Measurements from ENCODE around the gene COA8. TPM values are rescaled to one million over a fixed set of nuclear protein-coding genes. Genes with fewer than 3 reads are reported as not detected.
A peak's percentile ranks its signal among the peaks of the same experiment; 100 is the strongest.

COA8 gene
- total and polyA plus RNA-seq, 7 donors = 33.9 to 67.3 (median 38.2) TPM

DNA sequence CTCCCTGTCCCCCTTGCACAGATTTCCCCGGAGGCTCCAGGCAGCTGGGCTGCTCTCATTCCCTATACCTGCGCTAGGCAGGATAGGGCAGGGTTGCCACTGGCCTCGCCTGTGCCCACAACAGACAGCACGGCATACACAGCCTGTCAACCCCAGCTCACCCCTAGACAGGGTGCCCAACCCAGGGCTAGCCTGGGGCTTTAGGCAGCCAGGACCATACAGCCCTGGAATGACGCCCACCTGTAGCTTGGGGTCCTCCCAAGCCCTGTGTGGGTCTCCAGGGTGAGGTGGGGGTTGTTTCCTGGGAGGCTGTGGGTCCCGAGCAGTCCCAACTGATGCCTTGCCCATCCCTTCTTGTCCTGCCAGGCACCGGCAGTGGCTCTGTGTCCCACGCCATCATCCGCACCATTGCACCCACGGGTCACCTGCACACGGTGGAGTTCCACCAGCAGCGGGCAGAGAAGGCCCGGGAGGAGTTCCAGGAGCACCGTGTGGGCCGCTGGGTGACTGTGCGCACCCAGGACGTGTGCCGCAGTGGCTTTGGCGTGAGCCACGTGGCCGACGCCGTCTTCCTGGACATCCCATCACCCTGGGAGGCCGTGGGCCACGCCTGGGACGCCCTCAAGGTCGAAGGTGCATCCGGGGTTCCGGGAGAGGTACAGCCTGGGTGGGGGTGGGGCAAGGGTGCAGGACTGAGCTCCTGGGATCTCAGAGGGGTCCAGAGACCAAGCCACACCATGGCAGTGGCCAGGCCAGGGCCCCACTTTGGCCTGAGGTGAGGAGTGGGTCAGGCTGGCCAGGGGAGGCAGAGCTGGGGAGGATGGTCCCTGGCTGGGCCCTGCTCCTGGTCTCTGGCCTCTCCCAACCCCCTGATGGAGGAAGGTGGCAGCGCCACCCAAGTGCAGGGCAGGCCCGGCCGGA, 30.3 kb upstream of the COA8 start:
- H3K9me3 ChIP-seq = no peaks in the 10 kb centered on the region
- peak; percentile 69 for DNase-seq
- 72 to 88% methylated on average over 32 of the region's 32 CpGs for WGBS, 2 donors
- H3K27ac ChIP-seq = peak overlapping the region; percentile 92 to 98 (median 94)
- TF ChIP-seq POLR2AphosphoS5 (IDR thresholded peaks at IDR 0.05) = peak in 1 of 4 donors; percentile 17
- no peak for TF ChIP-seq EP300 (IDR thresholded peaks at IDR 0.05)
- no peak for TF ChIP-seq POLR2A (IDR thresholded peaks at IDR 0.05)
- TF ChIP-seq, protein P1, sequence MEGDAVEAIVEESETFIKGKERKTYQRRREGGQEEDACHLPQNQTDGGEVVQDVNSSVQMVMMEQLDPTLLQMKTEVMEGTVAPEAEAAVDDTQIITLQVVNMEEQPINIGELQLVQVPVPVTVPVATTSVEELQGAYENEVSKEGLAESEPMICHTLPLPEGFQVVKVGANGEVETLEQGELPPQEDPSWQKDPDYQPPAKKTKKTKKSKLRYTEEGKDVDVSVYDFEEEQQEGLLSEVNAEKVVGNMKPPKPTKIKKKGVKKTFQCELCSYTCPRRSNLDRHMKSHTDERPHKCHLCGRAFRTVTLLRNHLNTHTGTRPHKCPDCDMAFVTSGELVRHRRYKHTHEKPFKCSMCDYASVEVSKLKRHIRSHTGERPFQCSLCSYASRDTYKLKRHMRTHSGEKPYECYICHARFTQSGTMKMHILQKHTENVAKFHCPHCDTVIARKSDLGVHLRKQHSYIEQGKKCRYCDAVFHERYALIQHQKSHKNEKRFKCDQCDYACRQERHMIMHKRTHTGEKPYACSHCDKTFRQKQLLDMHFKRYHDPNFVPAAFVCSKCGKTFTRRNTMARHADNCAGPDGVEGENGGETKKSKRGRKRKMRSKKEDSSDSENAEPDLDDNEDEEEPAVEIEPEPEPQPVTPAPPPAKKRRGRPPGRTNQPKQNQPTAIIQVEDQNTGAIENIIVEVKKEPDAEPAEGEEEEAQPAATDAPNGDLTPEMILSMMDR (IDR thresholded peaks at IDR 0.05) = no peak
- intact Hi-C loops (cut with DNase I) = no loop called here
- H3K4me3 ChIP-seq = peak overlapping the region in 3 of 4 donors; percentile 25 to 46 (median 45)
- peaks cover 0 to 15% (median 3%) of the 10 kb centered on the region in 4 donors for H3K36me3 ChIP-seq
- H3K27me3 ChIP-seq = no peaks in the 10 kb centered on the region
- peaks cover 0 to 93% (median 88%) of the 10 kb centered on the region in 4 donors for H3K4me1 ChIP-seq

DNA sequence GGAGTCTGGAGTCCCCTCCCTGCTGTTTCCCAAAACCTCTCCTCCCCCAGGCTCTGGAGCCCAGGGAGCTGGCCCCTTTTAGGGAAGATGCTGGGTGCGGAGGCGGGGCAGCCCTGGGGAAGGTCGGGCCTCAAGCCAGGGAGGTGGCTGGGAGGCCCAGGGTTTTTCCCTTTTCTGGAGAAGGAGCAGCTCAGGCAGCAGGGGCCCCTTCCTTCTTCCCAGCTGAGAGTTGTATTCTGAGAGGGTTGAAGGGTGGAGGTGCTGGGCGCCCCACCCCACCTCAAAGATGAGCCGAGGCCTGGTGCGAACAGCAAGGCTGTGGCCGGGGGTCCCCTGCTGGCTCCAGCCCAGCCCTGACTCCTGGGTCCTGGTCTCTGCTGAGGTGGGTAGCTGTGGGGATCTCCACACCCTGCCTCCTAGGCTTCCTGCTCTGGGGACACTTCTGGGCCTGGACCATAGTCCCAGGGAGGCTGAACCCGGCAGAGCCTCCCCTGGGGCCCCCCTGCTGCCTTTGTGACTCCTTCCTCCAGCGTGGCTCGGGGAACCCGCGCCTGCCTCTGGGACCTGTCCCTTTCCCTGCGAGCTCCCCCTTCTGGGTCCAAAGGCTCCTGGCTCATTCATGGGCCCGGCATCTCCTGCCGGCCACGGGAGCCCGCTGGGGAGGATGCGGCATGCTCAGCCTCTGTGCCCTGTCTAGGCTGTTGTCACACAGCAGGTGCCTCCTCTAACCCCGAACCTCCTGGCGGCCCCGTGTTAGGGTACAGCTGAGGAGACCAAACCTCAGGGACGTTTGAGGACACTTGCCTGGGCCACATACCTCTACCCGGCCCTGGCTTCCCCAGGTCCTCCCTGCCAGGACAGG, 29.4 kb upstream of the COA8 start:
- Histone ChIP-seq H3K27ac (peak overlapping the region; percentile 92 to 98 (median 94)), H3K4me3 (peak overlapping the region; percentile 20 to 46 (median 35)), H3K27me3 (no peaks in the 10 kb centered on the region), H3K4me1 (peaks cover 0 to 94% (median 87%) of the 10 kb centered on the region in 4 donors), H3K36me3 (peaks cover 0 to 15% (median 3%) of the 10 kb centered on the region in 4 donors), H3K9me3 (no peaks in the 10 kb centered on the region)
- peak; percentile 92 for DNase-seq
- intact Hi-C loops (cut with DNase I) = no loop called here
- 83 to 85% methylated on average over 23 of the region's 23 CpGs for WGBS, 2 donors
- TF ChIP-seq, protein P1 (IDR thresholded peaks at IDR 0.05) = peak in 1 of 4 experiments; percentile 13
- TF ChIP-seq POLR2A (IDR thresholded peaks at IDR 0.05) (peak in 1 of 2 donors; percentile 15), EP300 (IDR thresholded peaks at IDR 0.05) (peak in 1 of 4 donors; percentile 6), POLR2AphosphoS5 (IDR thresholded peaks at IDR 0.05) (peak; percentile 47 to 66 (median 56))

DNA sequence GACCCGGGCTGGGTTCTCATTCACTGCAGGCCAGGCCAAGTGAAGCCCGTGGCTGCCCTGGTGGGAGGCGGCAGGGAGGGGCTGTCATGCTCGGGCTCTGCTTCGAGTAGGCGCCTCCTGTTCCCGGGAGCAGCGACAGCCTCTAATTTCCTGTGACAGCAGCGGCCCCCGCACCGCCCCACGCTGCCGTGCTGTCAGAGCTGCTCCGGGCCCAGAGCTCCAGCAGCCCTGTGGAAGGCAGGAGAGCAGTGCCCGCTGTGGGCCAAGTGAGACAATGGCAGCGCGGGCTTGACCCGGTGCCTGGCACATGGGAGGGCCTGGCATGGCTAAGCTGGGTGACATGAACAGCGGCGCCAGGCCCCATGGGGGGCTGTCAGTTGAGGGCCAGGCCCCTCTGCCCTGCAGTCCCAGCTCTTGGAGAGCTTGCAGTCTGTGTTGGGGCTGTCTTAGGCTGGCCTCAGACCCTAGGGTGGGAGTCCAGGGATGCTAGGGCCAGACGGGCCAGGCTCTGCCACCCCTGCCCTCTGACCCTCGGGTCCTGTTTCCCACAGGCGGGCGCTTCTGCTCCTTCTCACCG, 28.7 kb upstream of the COA8 start:
- Histone ChIP-seq H3K4me3 (peak overlapping the region; percentile 20 to 46 (median 35)), H3K36me3 (peaks cover 0 to 15% (median 3%) of the 10 kb centered on the region in 4 donors), H3K9me3 (no peaks in the 10 kb centered on the region), H3K27me3 (no peaks in the 10 kb centered on the region), H3K4me1 (peaks cover 0 to 96% (median 90%) of the 10 kb centered on the region in 4 donors), H3K27ac (peak overlapping the region; percentile 92 to 98 (median 94))
- no peak for TF ChIP-seq EP300 (IDR thresholded peaks at IDR 0.05)
- TF ChIP-seq POLR2A (IDR thresholded peaks at IDR 0.05) = no peak
- no peak for TF ChIP-seq POLR2AphosphoS5 (IDR thresholded peaks at IDR 0.05)
- TF ChIP-seq, protein P1 (IDR thresholded peaks at IDR 0.05) = no peak
- intact Hi-C loops (cut with DNase I) = no loop called here
- 86 to 91% methylated on average over 25 of the region's 25 CpGs for WGBS, 2 donors
- peak; percentile 69 for DNase-seq

DNA sequence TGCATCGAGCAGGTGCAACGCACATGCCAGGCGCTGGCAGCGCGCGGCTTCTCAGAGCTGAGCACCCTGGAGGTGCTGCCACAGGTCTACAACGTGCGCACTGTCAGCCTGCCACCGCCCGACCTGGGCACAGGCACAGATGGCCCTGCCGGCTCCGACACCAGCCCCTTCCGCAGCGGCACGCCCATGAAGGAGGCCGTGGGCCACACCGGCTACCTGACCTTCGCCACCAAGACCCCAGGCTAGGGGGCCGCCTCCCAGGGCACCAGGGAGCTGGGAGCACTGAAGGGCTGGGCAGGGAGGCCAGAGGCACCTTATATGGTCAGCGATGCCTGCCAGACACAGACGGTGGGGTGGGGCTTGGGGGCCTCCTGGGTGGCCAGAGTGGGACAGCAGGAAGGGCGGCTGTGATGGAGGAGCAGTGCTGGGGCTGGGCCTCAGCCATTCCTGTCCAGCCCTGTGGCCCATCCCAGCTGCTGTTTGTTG, 28.1 kb upstream of the COA8 start:
- intact Hi-C loops (cut with DNase I) = no loop called here
- Histone ChIP-seq H3K4me1 (peaks cover 0 to 98% (median 91%) of the 10 kb centered on the region in 4 donors), H3K27me3 (no peaks in the 10 kb centered on the region), H3K27ac (peak overlapping the region; percentile 92 to 98 (median 94)), H3K9me3 (no peaks in the 10 kb centered on the region), H3K4me3 (peak overlapping the region in 2 of 4 donors; percentile 30 to 46), H3K36me3 (peaks cover 0 to 15% (median 3%) of the 10 kb centered on the region in 4 donors)
- peak; percentile 95 for DNase-seq
- TF ChIP-seq POLR2AphosphoS5 (IDR thresholded peaks at IDR 0.05) = peak in 3 of 4 donors; percentile 18 to 59 (median 27)
- TF ChIP-seq POLR2A (IDR thresholded peaks at IDR 0.05) = no peak
- WGBS, 2 donors = 87 to 89% methylated on average over 22 of the region's 22 CpGs

Measured in sigmoid colon (tissue), 7 donors.